GM12878 (cell line): Measurements from ENCODE around the gene NKG7. TPM values are rescaled to one million over a fixed set of nuclear protein-coding genes. Genes with fewer than 3 reads are reported as not detected.

Source experiments
- ATAC-seq: fragments of 200-7000 bp; cut with Tn5 transposase; 3 replicates; pipeline ENCODE4 v1.9.1; 2020; ENCODE audit warnings: mild to moderate bottlenecking, moderate library complexity
- BruUV-seq: library from RNA; stranded (reverse); fragments of 400-500 nt; replicated peaks from 2 replicates; lab custom pipeline; 2021; lab: Mats Ljungman, UMichigan
- CTCF ChIA-PET: fragments of 300-600 bp; sonication (Branson Sonifier 250); formaldehyde crosslinking; extraction: SDS; loops from one replicate; lab custom pipeline; 2021; ENCODE audit warnings: inconsistent platforms; lab: Yijun Ruan, JAX
- POLR2A ChIA-PET: fragments of 350-600 bp; formaldehyde crosslinking; extraction: SDS; loops from one replicate; lab custom pipeline; 2021; ENCODE audit warnings: inconsistent platforms; lab: Charles Lee
- RAD21 ChIA-PET: fragments of 300-600 bp; sonication (Branson Sonifier 250); formaldehyde crosslinking; loops from one replicate; lab custom pipeline; 2023; ENCODE audit warnings: antibody characterized with exemption; ENCODE audit not compliant: unreplicated experiment; lab: Charles Lee
- SMC1A ChIA-PET: fragments of 300-600 bp; sonication (Branson Sonifier 250); formaldehyde crosslinking; loops from one replicate; lab custom pipeline; 2023; ENCODE audit not compliant: unreplicated experiment, uncharacterized antibody; lab: Charles Lee
- DNase-seq: peaks from one replicate; pipeline ENCODE4 v3.0.0-alpha.2; 2011; ENCODE audit warnings: low read depth, low spot score
- FAIRE-seq: peaks from 3 replicates; lab custom pipeline; 2011; peaks lifted over from hg19 to GRCh38; lab: Jason Lieb, UNC
- H2AFZ ChIP-seq: 2 replicates; pipeline ENCODE4 v1.6.0; 2011; ENCODE audit warnings: low read depth, low read length, control low read depth; ENCODE audit not compliant: control insufficient read depth
- H3K27ac ChIP-seq: 2 replicates; pipeline ENCODE4 v1.5.1; 2011; ENCODE audit warnings: control low read depth; ENCODE audit not compliant: control insufficient read depth, insufficient read depth
- H3K27me3 ChIP-seq, 2 experiments: replicated peaks in 1 of 2; 2 replicates each; pipeline versions ENCODE4 v1.6.0 to v1.6.1; 2011; ENCODE audit warnings: low read length in 1 of 2; ENCODE audit not compliant: control insufficient read depth in 2 of 2, insufficient read depth in 2 of 2
- H3K36me3 ChIP-seq, 2 experiments: 2 replicates each; pipeline ENCODE4 v1.5.1; 2011; ENCODE audit warnings: low read length in 1 of 2; ENCODE audit not compliant: control insufficient read depth in 2 of 2, insufficient read depth in 2 of 2
- H3K4me1 ChIP-seq: 2 replicates; pipeline ENCODE4 v1.6.1; 2011; ENCODE audit warnings: mild to moderate bottlenecking, low read length, moderate library complexity, mixed read lengths; ENCODE audit not compliant: control insufficient read depth, insufficient read depth
- H3K4me2 ChIP-seq: 2 replicates; pipeline ENCODE4 v1.6.0; 2011; ENCODE audit warnings: control low read depth; ENCODE audit not compliant: control insufficient read depth, insufficient read depth
- H3K4me3 ChIP-seq: fragments of 200-600 bp; sonication (generic); 2 replicates; pipeline ENCODE4 v1.5.1; 2016
- H3K79me2 ChIP-seq: 2 replicates; pipeline ENCODE4 v1.6.0; 2011; ENCODE audit warnings: low read length; ENCODE audit not compliant: control insufficient read depth, insufficient read depth
- H3K9ac ChIP-seq: 2 replicates; pipeline ENCODE4 v1.8.0; 2011; ENCODE audit warnings: low read length, control low read depth, mixed read lengths; ENCODE audit not compliant: control insufficient read depth, insufficient read depth
- H3K9me3 ChIP-seq: replicated peaks from 3 replicates; pipeline ENCODE4 v1.5.1; 2011; ENCODE audit warnings: mild to moderate bottlenecking, low read length; ENCODE audit not compliant: control insufficient read depth, insufficient read depth
- H4K20me1 ChIP-seq: 2 replicates; pipeline ENCODE4 v1.6.0; 2011; ENCODE audit not compliant: control insufficient read depth, insufficient read depth
- BCL11A ChIP-seq: IDR thresholded peaks from 2 replicates; pipeline ENCODE4 v1.6.1; 2011; ENCODE audit warnings: low read depth, low read length
- CHD1 ChIP-seq: IDR thresholded peaks from 2 replicates; pipeline ENCODE4 v1.6.1; 2012; ENCODE audit warnings: low read depth, low read length, improper control_type of control experiment
- E4F1 ChIP-seq: fragments of 450-650 bp; IDR thresholded peaks from 2 replicates; pipeline ENCODE4 v1.6.1; 2018; ENCODE audit warnings: borderline replicate concordance, mild to moderate bottlenecking; ENCODE audit not compliant: partially characterized antibody
- EED ChIP-seq: sonication (generic); IDR thresholded peaks from 2 replicates; pipeline ENCODE4 v1.6.1; 2016; ENCODE audit warnings: antibody characterized with exemption, low read depth
- IKZF1 ChIP-seq: fragments of 450-650 bp; conservative IDR thresholded peaks from 2 replicates; pipeline ENCODE4 v1.6.1; 2017; ENCODE audit warnings: antibody characterized with exemption, mild to moderate bottlenecking
- IKZF2 ChIP-seq, 2 experiments: fragments of 450-650 bp; IDR thresholded peaks; 2 replicates each; pipeline ENCODE4 v1.6.1; 2017; ENCODE audit warnings: mild to moderate bottlenecking in 2 of 2, moderate library complexity in 2 of 2
- MTA2 ChIP-seq: fragments of 450-650 bp; IDR thresholded peaks from 2 replicates; pipeline ENCODE4 v1.6.1; 2016; ENCODE audit warnings: low read depth, mild to moderate bottlenecking, moderate library complexity
- NBN ChIP-seq: fragments of 450-650 bp; IDR thresholded peaks from 2 replicates; pipeline ENCODE4 v1.6.1; 2016
- NR2C2 ChIP-seq: IDR thresholded peaks from 2 replicates; pipeline ENCODE4 v1.6.1; 2011; ENCODE audit warnings: borderline replicate concordance, low read depth; ENCODE audit not compliant: control insufficient read depth, insufficient read length
- POLR2AphosphoS2 ChIP-seq: IDR thresholded peaks from 2 replicates; pipeline ENCODE4 v1.6.1; 2011; ENCODE audit warnings: low read depth, mild to moderate bottlenecking, low read length, improper control_type of control experiment, moderate library complexity
- SMAD5 ChIP-seq: IDR thresholded peaks from 2 replicates; pipeline ENCODE4 v1.6.1; 2016; ENCODE audit warnings: antibody characterized with exemption, low read depth
- ZBED1 ChIP-seq: IDR thresholded peaks from 2 replicates; pipeline ENCODE4 v1.6.1; 2016; ENCODE audit warnings: borderline replicate concordance
- WGBS: methylation state at CpG from one replicate; pipeline ENCODE4 v1.1.6; 2016; ENCODE audit warnings: low lambda C conversion rate; ENCODE audit not compliant: insufficient replicate concordance, insufficient coverage; ENCODE audit errors: missing lambda C conversion rate; 5-methylcytosine and 5-hydroxymethylcytosine counted together
- in situ Hi-C: fragments of 300-500 bp; cut with MboI; formaldehyde crosslinking; loops from 9 replicates; pipeline ENCODE4 v1.14.3; 2018; ENCODE audit warnings: mixed read lengths
- intact Hi-C: fragments of 100-400 bp; cut with micrococcal nuclease; formaldehyde crosslinking; loops from one replicate; pipeline ENCODE4 v1.14.2; 2022; ENCODE audit not compliant: unreplicated experiment
- polyA plus RNA-seq, 11 experiments: library from polyadenylated mRNA; depleted of rRNA in 4 of 11; unstranded in 6 of 11; stranded (reverse) in 5 of 11; fragments of >200 nt; fragmentation: Nextera tagmentation in 4 of 11; fragmentation: Illumina TruSeq in 1 of 11; extraction: Ambion mirVana in 4 of 11; extraction: Trizol in 1 of 11; gene quantifications; 1 replicate in 1 of 11; 2 replicates in 10 of 11; pipeline versions ENCODE4 v1.2.1 to v1.2.3, GENCODE V29; 2011 to 2016; ENCODE audit warnings: inconsistent platforms in 2 of 11, missing spikeins in 2 of 11, low read depth in 1 of 11
- total RNA-seq, 4 experiments: library from RNA; depleted of rRNA in 3 of 4; stranded (reverse); fragments of >200 nt in 3 of 4; fragmentation: Illumina TruSeq in 1 of 4; extraction: Trizol in 1 of 4; gene quantifications; 2 replicates each; pipeline versions ENCODE4 v1.2.1 to v1.2.3, GENCODE V29; 2013 to 2021
- TF ChIP-seq, protein P1 (sequence below): IDR thresholded peaks from 2 replicates; pipeline ENCODE4 v1.6.1; 2011; ENCODE audit warnings: mild to moderate bottlenecking, low read depth, low read length, moderate library complexity; ENCODE audit not compliant: insufficient replicate concordance
- TF ChIP-seq, protein P2 (sequence below): fragments of 450-650 bp; IDR thresholded peaks from 2 replicates; pipeline ENCODE4 v1.6.1; 2017; ENCODE audit warnings: mild to moderate bottlenecking

The NKG7 gene
- total and polyA plus RNA-seq, 10 of the 15 experiments (the other 5 are each of a cell fraction or from before 2014, with no cell fraction given): 10.0 to 48.7 (median 22.3) TPM

DNA sequence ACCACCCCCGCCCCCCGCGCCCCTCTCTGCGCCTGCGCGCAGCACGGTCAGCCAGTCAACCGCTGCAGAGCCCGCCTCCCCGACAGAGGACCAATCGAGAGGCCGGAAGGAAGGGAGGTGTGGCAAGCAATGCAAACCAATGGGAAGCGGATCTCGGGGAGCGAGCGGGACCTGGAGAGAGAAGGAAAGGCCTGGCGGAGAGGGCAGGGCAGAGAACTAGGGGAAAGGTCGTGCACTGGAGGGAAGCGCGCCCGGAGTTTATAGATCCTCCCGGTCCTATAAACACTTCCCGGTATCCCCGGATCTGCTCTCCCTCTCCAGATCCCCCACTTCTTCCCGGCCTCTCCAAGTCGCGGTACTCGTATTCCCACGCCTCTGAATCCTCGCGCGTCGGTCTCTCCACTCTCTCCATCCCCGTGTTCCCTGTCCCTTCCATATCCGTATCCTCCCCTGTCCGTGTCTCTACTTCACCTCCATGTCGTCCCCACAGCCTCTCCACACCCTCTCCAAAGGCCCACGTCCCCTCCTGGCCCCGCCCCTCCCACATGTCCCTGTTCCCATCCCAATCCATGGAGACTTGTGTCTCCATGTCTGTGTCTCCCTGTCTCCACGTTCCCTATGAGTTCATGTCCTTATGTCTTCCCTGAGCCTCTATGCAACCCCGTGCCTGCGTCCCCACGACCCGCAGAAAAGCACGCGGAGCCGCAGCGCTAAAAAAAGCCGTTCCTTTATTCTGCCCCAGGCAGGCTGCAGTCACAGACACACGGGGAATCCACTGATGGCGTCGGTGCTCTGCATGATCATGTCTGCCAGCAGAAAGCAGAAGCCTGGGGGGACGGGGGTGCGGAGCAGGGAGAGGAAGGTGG lies 5.8 kb downstream of the NKG7 start:
- intact Hi-C loops: loop anchor here (1.0 to 2.0 kb wide), 2 partner anchors 28 kb away; no protein-coding TSS in a partner anchor
- H3K9ac ChIP-seq: peak overlapping the region; percentile 92
- ChIA-PET RAD21 (interaction anchor here (1.2 to 2.3 kb wide), 7 partner anchors 10 to 50 kb away, joined by 4 to 34 read pairs (median 11); partner anchors contain the start of gene SIGLEC10), CTCF (interaction anchor here (1.4 to 2.4 kb wide), 7 partner anchors 10 to 74 kb away, joined by 3 to 15 read pairs (median 8); no protein-coding TSS in a partner anchor), SMC1A (interaction anchor here (1.4 to 1.9 kb wide), 3 partner anchors 9 to 51 kb away, joined by 5 to 7 read pairs (median 6); partner anchors contain the start of gene SIGLEC10), POLR2A (interaction anchor here (1.0 to 2.8 kb wide), 9 partner anchors 10 to 338 kb away, joined by 3 to 64 read pairs (median 10); partner anchors contain the start of gene C19orf84)
- peaks cover 18% of the 10 kb centered on the region for H3K79me2 ChIP-seq
- FAIRE-seq (peak; percentile 99), ATAC-seq (peak; percentile 78), DNase-seq (peak; percentile 91)
- H3K9me3 ChIP-seq: no peaks in the 10 kb centered on the region
- H3K4me1 ChIP-seq: peaks cover 13% of the 10 kb centered on the region
- under 1% methylated on average over 48 of the region's 54 CpGs for WGBS
- H3K4me3 ChIP-seq: peak overlapping the region; percentile 77
- peak overlapping the region; percentile 76 for H2AFZ ChIP-seq
- H4K20me1 ChIP-seq: no peaks in the 10 kb centered on the region
- H3K27ac ChIP-seq: peak overlapping the region; percentile 92
- H3K4me2 ChIP-seq: peak overlapping the region; percentile 48
- H3K36me3 ChIP-seq: no peaks in the 10 kb centered on the region
- H3K27me3 ChIP-seq: no peaks in the 10 kb centered on the region
- in situ Hi-C loops: loop anchor here (10.0 to 25.0 kb wide), 2 partner anchors 552 to 1029 kb away; partner anchors contain the start of gene KCNC3
- BruUV-seq: TSS peak; percentile 69
- TF ChIP-seq, protein P1, sequence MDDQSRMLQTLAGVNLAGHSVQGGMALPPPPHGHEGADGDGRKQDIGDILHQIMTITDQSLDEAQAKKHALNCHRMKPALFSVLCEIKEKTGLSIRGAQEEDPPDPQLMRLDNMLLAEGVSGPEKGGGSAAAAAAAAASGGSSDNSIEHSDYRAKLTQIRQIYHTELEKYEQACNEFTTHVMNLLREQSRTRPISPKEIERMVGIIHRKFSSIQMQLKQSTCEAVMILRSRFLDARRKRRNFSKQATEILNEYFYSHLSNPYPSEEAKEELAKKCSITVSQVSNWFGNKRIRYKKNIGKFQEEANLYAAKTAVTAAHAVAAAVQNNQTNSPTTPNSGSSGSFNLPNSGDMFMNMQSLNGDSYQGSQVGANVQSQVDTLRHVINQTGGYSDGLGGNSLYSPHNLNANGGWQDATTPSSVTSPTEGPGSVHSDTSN: no peak
- TF ChIP-seq NBN (peak; percentile 74; the same call in 1 of the 2 replicates), EED (peak; percentile 77), E4F1 (no peak), IKZF2 (IDR thresholded peaks at IDR 0.05) (peak; percentile 86 to 87), NR2C2 (no peak), BCL11A (no peak), ZBED1 (peak; percentile 51; the same call in 1 of the 2 replicates), POLR2AphosphoS2 (peak; percentile 84), SMAD5 (peak; percentile 74; the same call in 1 of the 2 replicates), IKZF1 (peak; percentile 89), CHD1 (no peak), MTA2 (no peak)
- TF ChIP-seq, protein P2, sequence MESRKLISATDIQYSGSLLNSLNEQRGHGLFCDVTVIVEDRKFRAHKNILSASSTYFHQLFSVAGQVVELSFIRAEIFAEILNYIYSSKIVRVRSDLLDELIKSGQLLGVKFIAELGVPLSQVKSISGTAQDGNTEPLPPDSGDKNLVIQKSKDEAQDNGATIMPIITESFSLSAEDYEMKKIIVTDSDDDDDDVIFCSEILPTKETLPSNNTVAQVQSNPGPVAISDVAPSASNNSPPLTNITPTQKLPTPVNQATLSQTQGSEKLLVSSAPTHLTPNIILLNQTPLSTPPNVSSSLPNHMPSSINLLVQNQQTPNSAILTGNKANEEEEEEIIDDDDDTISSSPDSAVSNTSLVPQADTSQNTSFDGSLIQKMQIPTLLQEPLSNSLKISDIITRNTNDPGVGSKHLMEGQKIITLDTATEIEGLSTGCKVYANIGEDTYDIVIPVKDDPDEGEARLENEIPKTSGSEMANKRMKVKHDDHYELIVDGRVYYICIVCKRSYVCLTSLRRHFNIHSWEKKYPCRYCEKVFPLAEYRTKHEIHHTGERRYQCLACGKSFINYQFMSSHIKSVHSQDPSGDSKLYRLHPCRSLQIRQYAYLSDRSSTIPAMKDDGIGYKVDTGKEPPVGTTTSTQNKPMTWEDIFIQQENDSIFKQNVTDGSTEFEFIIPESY: no peak
